Prostate gland (tissue), 2 donors: Measurements from ENCODE around the gene ADNP. TPM values are rescaled to one million over a fixed set of nuclear protein-coding genes. Genes with fewer than 3 reads are reported as not detected.

Experiments
- DNase-seq: peaks from one replicate; pipeline ENCODE4 v3.0.0-alpha.2; 2019; ENCODE audit warnings: low spot score
- H3K27ac ChIP-seq, 2 donors: fragments of 200-600 bp; sonication (generic); 2 replicates each; pipeline ENCODE4 v1.5.1; 2017 to 2019
- H3K27me3 ChIP-seq: fragments of 200-600 bp; sonication (generic); replicated peaks from 2 replicates; pipeline ENCODE4 v1.5.1; 2019; ENCODE audit not compliant: insufficient read depth
- H3K36me3 ChIP-seq, 2 donors: fragments of 200-600 bp; sonication (generic); 1 replicate in 1 of 2; 2 replicates in 1 of 2; pipeline versions ENCODE4 v1.5.1 to v1.8.1; 2017 to 2019
- H3K4me1 ChIP-seq: fragments of 200-600 bp; sonication (generic); replicated peaks from 2 replicates; pipeline ENCODE4 v1.5.1; 2019
- H3K4me3 ChIP-seq, 2 donors: fragments of 200-600 bp; sonication (generic); 2 replicates each; pipeline ENCODE4 v1.5.1; 2017 to 2019
- H3K9me3 ChIP-seq: fragments of 200-600 bp; sonication (generic); 2 replicates; pipeline ENCODE4 v1.5.1; 2017
- CTCF ChIP-seq, 4 experiments: fragments of 200-600 bp in 2 of 4; fragments of 450-650 bp in 2 of 4; sonication (generic) in 2 of 4; IDR thresholded peaks; 1 replicate in 3 of 4; 2 replicates in 1 of 4; pipeline ENCODE4 v1.5.1; 2016 to 2019; ENCODE audit warnings: antibody characterized with exemption in 4 of 4, mild to moderate bottlenecking in 2 of 4, moderate library complexity in 2 of 4
- POLR2A ChIP-seq: fragments of 450-650 bp; IDR thresholded peaks from one replicate; pipeline ENCODE4 v1.6.1; 2016; ENCODE audit warnings: antibody characterized with exemption, mild to moderate bottlenecking
- POLR2AphosphoS5 ChIP-seq: sonication (generic); formaldehyde crosslinking; IDR thresholded peaks from one replicate; pipeline ENCODE4 v1.6.1; 2017; ENCODE audit warnings: antibody characterized with exemption
- WGBS: methylation state at CpG from one replicate; pipeline ENCODE4 v1.1.5; 2018; 5-methylcytosine and 5-hydroxymethylcytosine counted together
- intact Hi-C: fragments of 100-400 bp; cut with DNase I; formaldehyde crosslinking; loops from one replicate; pipeline ENCODE4 v1.14.2; 2022
- total RNA-seq, 2 donors: library from RNA; depleted of rRNA; stranded (reverse); fragments of >200 nt; gene quantifications; one replicate each; pipeline ENCODE4 v1.1.0, GENCODE V29; 2016

Gene ADNP
- total RNA-seq, 2 donors from 2014 or later: 46.8 to 84.7 TPM

- H3K27ac ChIP-seq: no peak overlapping the region
- no peaks in the 10 kb centered on the region for H3K27me3 ChIP-seq
- no peaks in the 10 kb centered on the region for H3K36me3 ChIP-seq
- WGBS: 20% methylated on average over 1 of the region's 1 CpG
- H3K4me1 ChIP-seq: peaks cover 5% of the 10 kb centered on the region
- TF ChIP-seq CTCF (IDR thresholded peaks at IDR 0.05) (no peak), POLR2A (no peak), POLR2AphosphoS5 (no peak)
- DNase-seq: no peak
- H3K4me3 ChIP-seq: no peak overlapping the region
- intact Hi-C loops: no loop called here
- no peaks in the 10 kb centered on the region for H3K9me3 ChIP-seq
These were observed 4.7 kb downstream of the ADNP start for GRCh38 chr20:50926530-50926929.

GRCh38 chr20:50924261-50924920 lies 6.8 kb downstream of the ADNP start:
- H3K9me3 ChIP-seq: no peaks in the 10 kb centered on the region
- H3K36me3 ChIP-seq: no peaks in the 10 kb centered on the region
- DNase-seq: no peak
- H3K4me1 ChIP-seq: peaks cover 5% of the 10 kb centered on the region
- H3K27ac ChIP-seq: no peak overlapping the region
- intact Hi-C loops: no loop called here
- TF ChIP-seq CTCF (IDR thresholded peaks at IDR 0.05) (no peak), POLR2A (no peak), POLR2AphosphoS5 (no peak)
- no peak overlapping the region for H3K4me3 ChIP-seq
- H3K27me3 ChIP-seq: no peaks in the 10 kb centered on the region
- 51% methylated on average over 2 of the region's 2 CpGs for WGBS

GRCh38 chr20:50921803-50922501 lies 9.3 kb downstream of the ADNP start:
- intact Hi-C loops: no loop called here
- H3K4me1 ChIP-seq: no peaks in the 10 kb centered on the region
- TF ChIP-seq CTCF (IDR thresholded peaks at IDR 0.05) (no peak), POLR2A (no peak), POLR2AphosphoS5 (no peak)
- no peak for DNase-seq
- no peaks in the 10 kb centered on the region for H3K36me3 ChIP-seq
- H3K9me3 ChIP-seq: no peaks in the 10 kb centered on the region
- H3K27me3 ChIP-seq: no peaks in the 10 kb centered on the region
- 63% methylated on average over 8 of the region's 8 CpGs for WGBS
- H3K27ac ChIP-seq: no peak overlapping the region
- H3K4me3 ChIP-seq: no peak overlapping the region

- TF ChIP-seq POLR2A (no peak), POLR2AphosphoS5 (no peak), CTCF (IDR thresholded peaks at IDR 0.05) (no peak)
- Histone ChIP-seq H3K27ac (no peak overlapping the region), H3K27me3 (no peaks in the 10 kb centered on the region), H3K4me3 (no peak overlapping the region), H3K9me3 (no peaks in the 10 kb centered on the region), H3K4me1 (no peaks in the 10 kb centered on the region), H3K36me3 (no peaks in the 10 kb centered on the region)
- intact Hi-C loops: no loop called here
- DNase-seq: no peak
These were observed 10.2 kb downstream of the ADNP start for GRCh38 chr20:50920997-50921396.

- H3K9me3 ChIP-seq: no peaks in the 10 kb centered on the region
- H3K4me1 ChIP-seq: no peaks in the 10 kb centered on the region
- no peak overlapping the region for H3K27ac ChIP-seq
- no peak overlapping the region for H3K4me3 ChIP-seq
- TF ChIP-seq POLR2A: no peak
- no peak for TF ChIP-seq POLR2AphosphoS5
- TF ChIP-seq CTCF (IDR thresholded peaks at IDR 0.05): no peak
- H3K36me3 ChIP-seq: no peaks in the 10 kb centered on the region
- intact Hi-C loops: no loop called here
- no peaks in the 10 kb centered on the region for H3K27me3 ChIP-seq
- DNase-seq: peak; percentile 16
- WGBS: 57% methylated on average over 6 of the region's 6 CpGs
These were observed 11.7 kb downstream of the ADNP start for GRCh38 chr20:50919567-50919966.
